Measurements from ENCODE around the gene GPR37L1.
A peak's percentile ranks its signal among the peaks of the same experiment; 100 is the strongest.
"Not testable (repeated sequence)": the region's sequence is repeated elsewhere in the genome, so short reads cannot be mapped to it uniquely, and the experiment has no call there.

Gene GPR37L1

GRCh38 chr1:202107801-202108731 lies 14.7 kb upstream of the GPR37L1 start:
- in situ Hi-C loops (cut with MboI; ENCODE audit: low pct_unique_long_range_greater_than_20kb, low sequenced_read_pairs, unreplicated experiment) = no loop called here
- TF ChIP-seq CTCF (IDR thresholded peaks at IDR 0.05; ENCODE audit: extremely low read depth, insufficient read depth, missing control alignments) = no peak
- DNase-seq (ENCODE audit: low spot score) = no peak

GRCh38 chr1:202110977-202111376 lies 11.7 kb upstream of the GPR37L1 start:
- TF ChIP-seq CTCF (IDR thresholded peaks at IDR 0.05; ENCODE audit: extremely low read depth, insufficient read depth, missing control alignments) = no peak
- no peak for DNase-seq (ENCODE audit: low spot score)
- in situ Hi-C loops (cut with MboI; ENCODE audit: low pct_unique_long_range_greater_than_20kb, low sequenced_read_pairs, unreplicated experiment) = no loop called here

DNA sequence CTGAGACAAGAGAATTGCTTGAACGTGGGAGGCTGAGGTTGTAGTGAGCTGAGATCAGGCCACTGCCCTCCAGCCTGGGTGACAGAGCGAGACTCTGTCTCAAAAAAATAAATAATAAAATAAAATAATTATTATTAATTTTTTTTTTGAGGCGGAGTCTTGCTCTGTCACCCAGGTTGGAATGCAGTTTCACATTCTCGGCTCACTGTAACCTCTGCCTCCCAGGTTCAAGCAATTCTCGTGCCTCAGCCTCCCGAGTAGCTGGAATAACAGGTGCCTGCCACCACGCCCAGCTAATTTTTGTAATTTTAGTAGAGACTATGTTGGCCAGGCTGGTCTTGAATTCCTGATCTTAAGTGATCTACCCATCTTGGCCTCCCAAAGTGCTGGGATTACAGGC lies 11.1 kb upstream of the GPR37L1 start:
- DNase-seq (ENCODE audit: low spot score); in situ Hi-C loops (cut with MboI; ENCODE audit: low pct_unique_long_range_greater_than_20kb, low sequenced_read_pairs, unreplicated experiment): not testable (repeated sequence)

DNA sequence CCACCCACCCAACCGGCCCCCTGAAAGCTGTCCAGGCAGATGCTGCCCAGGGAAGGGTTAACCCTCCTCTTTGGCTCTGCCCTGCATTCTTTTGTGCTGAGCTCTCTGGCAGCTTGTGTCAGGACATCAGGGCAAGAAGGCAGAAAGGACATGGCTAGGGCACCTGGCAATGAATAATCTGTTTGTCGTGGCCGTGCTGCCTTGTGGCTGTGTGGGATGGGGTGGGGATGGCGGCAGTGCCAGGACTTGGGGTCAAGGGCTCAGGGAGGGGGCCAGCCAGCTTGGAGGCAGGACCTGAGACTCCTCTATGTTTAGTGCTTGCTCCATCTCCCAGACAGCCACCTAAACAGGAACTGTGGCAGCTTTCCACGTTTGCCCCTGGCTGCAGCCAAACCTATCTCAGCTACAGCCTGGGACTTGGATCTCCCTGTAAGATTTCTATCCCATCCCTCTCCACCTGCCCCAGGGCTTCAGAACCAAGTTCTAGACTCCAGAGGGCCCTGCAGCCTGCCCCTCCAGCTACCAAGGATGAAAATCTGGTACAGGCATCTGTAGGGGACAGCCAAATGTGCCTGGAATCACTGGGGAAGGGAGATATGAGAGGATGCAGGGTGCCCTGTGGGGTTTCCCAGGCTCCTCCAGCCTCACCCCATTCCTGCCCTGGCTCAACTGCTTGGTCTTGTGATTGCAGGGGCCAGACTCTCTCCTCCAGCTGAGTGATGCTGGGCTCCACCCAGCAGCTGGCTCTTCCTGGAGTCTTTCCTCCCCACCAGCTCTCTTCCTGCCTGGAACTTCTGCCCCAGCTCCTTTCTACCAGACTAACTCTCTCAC lies 9.6 kb upstream of the GPR37L1 start:
- DNase-seq (ENCODE audit: low spot score) = no peak
- in situ Hi-C loops (cut with MboI; ENCODE audit: low pct_unique_long_range_greater_than_20kb, low sequenced_read_pairs, unreplicated experiment) = no loop called here

GRCh38 chr1:202113690-202114300 lies 8.9 kb upstream of the GPR37L1 start:
- TF ChIP-seq CTCF (IDR thresholded peaks at IDR 0.05; ENCODE audit: extremely low read depth, insufficient read depth, missing control alignments) = no peak
- in situ Hi-C loops (cut with MboI; ENCODE audit: low pct_unique_long_range_greater_than_20kb, low sequenced_read_pairs, unreplicated experiment) = no loop called here
- DNase-seq (ENCODE audit: low spot score) = peak; percentile 73

More for the DNA sequence above, 9.6 kb upstream of the GPR37L1 start:
- TF ChIP-seq CTCF (IDR thresholded peaks at IDR 0.05; ENCODE audit: extremely low read depth, insufficient read depth, missing control alignments) = no peak

DNA sequence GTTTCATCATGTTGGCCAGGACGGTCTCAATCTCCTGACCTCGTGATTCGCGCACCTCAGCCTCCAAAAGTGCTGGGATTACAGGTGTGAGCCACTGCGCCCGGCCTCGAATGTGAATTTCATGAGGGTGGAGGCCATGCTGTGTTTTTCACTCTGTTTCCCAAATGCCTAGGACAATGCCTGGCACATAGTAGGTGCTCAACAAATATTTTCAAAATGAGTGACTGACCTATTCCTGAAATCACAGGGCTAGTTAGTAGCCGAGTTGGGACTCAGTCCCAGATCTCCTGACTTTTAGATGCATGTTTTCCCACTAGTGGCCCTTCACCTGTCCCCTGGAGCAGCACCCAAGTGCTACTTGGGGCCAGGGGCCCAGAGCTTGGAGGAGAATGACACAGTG lies 6.4 kb upstream of the GPR37L1 start:
- DNase-seq (ENCODE audit: low spot score) = no peak
- in situ Hi-C loops (cut with MboI; ENCODE audit: low pct_unique_long_range_greater_than_20kb, low sequenced_read_pairs, unreplicated experiment) = no loop called here
- no peak for TF ChIP-seq CTCF (IDR thresholded peaks at IDR 0.05; ENCODE audit: extremely low read depth, insufficient read depth, missing control alignments)
